A549 (cell line): Measurements from ENCODE around the gene ARX. TPM values are rescaled to one million over a fixed set of nuclear protein-coding genes. Genes with fewer than 3 reads are reported as not detected.

Experiments used
- ATAC-seq, 2 experiments: fragments of 200-7000 bp in 1 of 2; fragments of >200 bp in 1 of 2; cut with Nextera tagmentation in 1 of 2; cut with Tn5 transposase in 1 of 2; 3 replicates each; pipeline versions ENCODE4 v1.8.0 to v1.9.1; 2018 to 2020; ENCODE audit warnings: mild to moderate bottlenecking in 1 of 2, moderate library complexity in 1 of 2
- CTCF ChIA-PET: fragments of 300-600 bp; sonication (Branson Sonifier 250); formaldehyde crosslinking; extraction: SDS; loops from one replicate; lab custom pipeline; 2021; ENCODE audit warnings: antibody characterized with exemption, inconsistent platforms; lab: Yijun Ruan, JAX
- POLR2A ChIA-PET: fragments of 350-600 bp; formaldehyde crosslinking; extraction: SDS; loops from one replicate; lab custom pipeline; 2021; ENCODE audit warnings: antibody characterized with exemption, inconsistent platforms; lab: Yijun Ruan, JAX
- DNase-seq, 2 experiments: peaks; one replicate each; pipeline versions ENCODE4 v3.0.0 to v3.0.0-alpha.2; 2011 to 2016; ENCODE audit warnings: low read depth in 1 of 2, low spot score in 1 of 2
- FAIRE-seq: peaks from 2 replicates; lab custom pipeline; 2011; peaks lifted over from hg19 to GRCh38; lab: Jason Lieb, UNC
- H3K27ac ChIP-seq, 2 experiments: fragments of >200 bp; sonication (Bioruptor Twin); formaldehyde crosslinking; 3 replicates each; pipeline ENCODE4 v1.5.1; 2016 to 2017
- H3K4me1 ChIP-seq: fragments of >200 bp; sonication (Bioruptor Twin); formaldehyde crosslinking; 3 replicates; pipeline ENCODE4 v1.6.1; 2016
- H3K4me2 ChIP-seq: fragments of >200 bp; sonication (Bioruptor Twin); formaldehyde crosslinking; 3 replicates; pipeline ENCODE4 v1.6.1; 2016
- H3K4me3 ChIP-seq: fragments of >200 bp; sonication (Bioruptor Twin); formaldehyde crosslinking; 3 replicates; pipeline ENCODE4 v1.5.1; 2016
- H3K9me3 ChIP-seq: fragments of >200 bp; sonication (Bioruptor Twin); formaldehyde crosslinking; 3 replicates; pipeline ENCODE4 v1.6.1; 2016
- CBX8 ChIP-seq: fragments of 200-600 bp; sonication (generic); IDR thresholded peaks from 2 replicates; pipeline ENCODE4 v1.6.1; 2016
- FOXS1 ChIP-seq: fragments of 250-450 bp; sonication (Bioruptor Pico); IDR thresholded peaks from 2 replicates; pipeline ENCODE4 v1.5.0; 2020; ENCODE audit warnings: mild to moderate bottlenecking, moderate library complexity
- HOXA7 ChIP-seq: fragments of 250-450 bp; sonication (Bioruptor Pico); IDR thresholded peaks from 2 replicates; pipeline ENCODE4 v1.5.0; 2020; ENCODE audit warnings: mild to moderate bottlenecking, moderate library complexity
- WGBS: methylation state at CpG from one replicate; pipeline ENCODE4 v1.1.6; 2017; ENCODE audit errors: missing lambda C conversion rate; 5-methylcytosine and 5-hydroxymethylcytosine counted together
- polyA plus RNA-seq, 4 experiments: library from polyadenylated mRNA; depleted of rRNA in 3 of 4; stranded (reverse); fragments of >200 nt; fragmentation: RNase III in 1 of 4; extraction: RNeasy Plus Mini Kit Qiagen cat#74134 plus additional on column Dnase treatment in 1 of 4; gene quantifications; 2 replicates in 3 of 4; 3 replicates in 1 of 4; pipeline ENCODE4 v1.2.3, GENCODE V29; 2011 to 2017
- small RNA-seq, 6 experiments: library from RNA; depleted of rRNA; stranded (forward); fragments of <200 nt; gene quantifications; one replicate each; pipeline ENCODE3, GENCODE V24; 2012

The ARX gene
- polyA plus RNA-seq, 2 of the 4 experiments (the other 2 are of a cell fraction) = 0.40 to 1.00 TPM

GRCh38 chrX:24954732-24955131 lies 61.0 kb downstream of the ARX start:
- no peak overlapping the region for H3K27ac ChIP-seq
- no peak for DNase-seq
- no peaks in the 10 kb centered on the region for H3K9me3 ChIP-seq
- FAIRE-seq = no peak
- no peak for ATAC-seq
- no peak overlapping the region for H3K4me2 ChIP-seq
- POLR2A ChIA-PET = no interaction called here
- peaks cover 15% of the 10 kb centered on the region; the same call in 2 of the 3 replicates for H3K4me1 ChIP-seq
- CTCF ChIA-PET = interaction anchor here (0.7 to 0.9 kb wide), 4 partner anchors 9 to 202 kb away, joined by 3 to 9 read pairs (median 3); no protein-coding TSS in a partner anchor
- TF ChIP-seq HOXA7 (CRISPR knock-in tag) = no peak
- no peak for TF ChIP-seq CBX8
- no peak for TF ChIP-seq FOXS1
- H3K4me3 ChIP-seq = no peak overlapping the region
- 87% methylated on average over 2 of the region's 2 CpGs for WGBS

Small RNAs within 50 kb of the gene (small RNA-seq; reads per million reads assigned to genes)
- gene RN7SL91P = 0 reads per million in 6 experiments
